Measurements from ENCODE around the gene RBM15B.
"Not testable (repeated sequence)": the region's sequence is repeated elsewhere in the genome, so short reads cannot be mapped to it uniquely, and the experiment has no call there.

The RBM15B gene, protein sequence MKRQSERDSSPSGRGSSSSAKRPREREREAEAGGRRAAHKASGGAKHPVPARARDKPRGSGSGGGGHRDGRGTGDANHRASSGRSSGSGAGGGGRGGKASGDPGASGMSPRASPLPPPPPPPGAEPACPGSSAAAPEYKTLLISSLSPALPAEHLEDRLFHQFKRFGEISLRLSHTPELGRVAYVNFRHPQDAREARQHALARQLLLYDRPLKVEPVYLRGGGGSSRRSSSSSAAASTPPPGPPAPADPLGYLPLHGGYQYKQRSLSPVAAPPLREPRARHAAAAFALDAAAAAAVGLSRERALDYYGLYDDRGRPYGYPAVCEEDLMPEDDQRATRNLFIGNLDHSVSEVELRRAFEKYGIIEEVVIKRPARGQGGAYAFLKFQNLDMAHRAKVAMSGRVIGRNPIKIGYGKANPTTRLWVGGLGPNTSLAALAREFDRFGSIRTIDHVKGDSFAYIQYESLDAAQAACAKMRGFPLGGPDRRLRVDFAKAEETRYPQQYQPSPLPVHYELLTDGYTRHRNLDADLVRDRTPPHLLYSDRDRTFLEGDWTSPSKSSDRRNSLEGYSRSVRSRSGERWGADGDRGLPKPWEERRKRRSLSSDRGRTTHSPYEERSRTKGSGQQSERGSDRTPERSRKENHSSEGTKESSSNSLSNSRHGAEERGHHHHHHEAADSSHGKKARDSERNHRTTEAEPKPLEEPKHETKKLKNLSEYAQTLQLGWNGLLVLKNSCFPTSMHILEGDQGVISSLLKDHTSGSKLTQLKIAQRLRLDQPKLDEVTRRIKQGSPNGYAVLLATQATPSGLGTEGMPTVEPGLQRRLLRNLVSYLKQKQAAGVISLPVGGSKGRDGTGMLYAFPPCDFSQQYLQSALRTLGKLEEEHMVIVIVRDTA

DNA sequence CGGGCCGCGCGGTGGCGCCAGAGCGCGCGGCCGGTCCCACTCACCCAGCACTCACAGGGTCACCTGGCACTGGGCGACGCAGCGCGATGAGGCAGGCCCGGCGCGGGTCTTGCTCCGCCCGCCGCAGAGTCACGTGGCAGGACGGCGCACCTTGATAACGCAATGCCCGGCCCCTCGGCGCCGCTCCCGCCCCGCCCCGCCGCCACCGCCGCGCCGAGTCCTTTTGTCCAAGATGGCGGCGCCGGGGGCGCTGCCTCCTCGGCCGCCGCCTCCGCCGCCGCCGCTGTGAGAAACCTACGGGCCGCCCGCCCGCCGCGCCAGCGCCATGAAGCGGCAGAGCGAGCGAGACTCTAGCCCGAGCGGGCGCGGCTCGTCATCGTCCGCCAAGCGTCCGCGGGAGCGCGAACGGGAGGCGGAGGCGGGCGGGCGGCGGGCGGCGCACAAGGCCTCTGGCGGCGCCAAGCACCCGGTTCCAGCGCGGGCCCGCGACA lies at the start of gene RBM15B:
Gene RBM15B (plus strand): TSS at position 211 of the 491 bp plus-strand sequence. CDS start 115 bp downstream, at position 326.
- DNase-seq (ENCODE audit: low read depth in 2 of 2, low spot score in 1 of 2), result peak; percentile 94 to 95

- no peak for DNase-seq (ENCODE audit: low read depth in 2 of 2, low spot score in 1 of 2)
These were observed 47.0 kb upstream of the RBM15B start for GRCh38 chr3:51343918-51344687.

DNA sequence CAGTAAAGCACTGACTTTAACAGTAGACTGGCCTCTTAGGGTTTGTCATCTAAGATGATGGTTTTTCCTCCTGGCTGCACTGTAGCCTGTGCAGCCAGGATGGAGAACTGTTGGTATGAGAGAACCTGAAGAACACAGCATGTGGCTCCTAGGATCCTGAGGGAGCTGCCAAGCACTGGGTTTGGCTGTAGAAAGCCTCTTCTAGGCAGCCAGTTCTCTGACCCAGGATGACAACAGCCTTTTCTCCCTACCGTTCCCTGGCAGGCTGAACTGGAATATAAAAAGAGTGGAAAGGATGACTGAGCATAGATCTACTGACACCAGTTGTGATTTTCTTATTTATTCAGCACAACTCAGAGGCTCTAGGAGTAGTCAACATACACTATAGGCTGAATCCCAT lies 40.3 kb upstream of the RBM15B start:
- DNase-seq (ENCODE audit: low read depth in 2 of 2, low spot score in 1 of 2), result no peak

- no peak for DNase-seq (ENCODE audit: low read depth in 2 of 2, low spot score in 1 of 2)
These were observed 38.0 kb upstream of the RBM15B start for GRCh38 chr3:51353131-51353530.

- no peak for DNase-seq (ENCODE audit: low read depth in 2 of 2, low spot score in 1 of 2)
These were observed 37.4 kb upstream of the RBM15B start for GRCh38 chr3:51353691-51354090.

DNA sequence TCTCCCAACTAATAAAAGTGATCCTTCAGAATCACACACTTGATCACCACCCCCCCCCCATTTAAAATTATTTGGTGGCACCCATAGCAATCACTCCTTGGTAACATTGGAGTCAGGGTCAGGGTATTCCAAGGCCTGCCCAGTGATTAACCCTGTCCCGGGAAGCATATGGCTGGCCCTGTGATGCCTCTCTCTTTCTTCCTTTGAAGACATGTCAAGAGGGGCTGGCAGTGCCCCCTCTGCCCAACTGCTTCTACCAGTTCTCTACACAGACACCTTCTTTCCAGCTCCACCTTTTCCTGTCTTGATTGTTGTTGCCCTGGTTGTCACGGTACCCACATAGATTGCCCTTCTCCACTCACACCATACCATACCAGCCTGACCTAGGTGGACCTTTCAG lies 36.9 kb upstream of the RBM15B start:
- no peak for DNase-seq (ENCODE audit: low read depth in 2 of 2, low spot score in 1 of 2)

DNA sequence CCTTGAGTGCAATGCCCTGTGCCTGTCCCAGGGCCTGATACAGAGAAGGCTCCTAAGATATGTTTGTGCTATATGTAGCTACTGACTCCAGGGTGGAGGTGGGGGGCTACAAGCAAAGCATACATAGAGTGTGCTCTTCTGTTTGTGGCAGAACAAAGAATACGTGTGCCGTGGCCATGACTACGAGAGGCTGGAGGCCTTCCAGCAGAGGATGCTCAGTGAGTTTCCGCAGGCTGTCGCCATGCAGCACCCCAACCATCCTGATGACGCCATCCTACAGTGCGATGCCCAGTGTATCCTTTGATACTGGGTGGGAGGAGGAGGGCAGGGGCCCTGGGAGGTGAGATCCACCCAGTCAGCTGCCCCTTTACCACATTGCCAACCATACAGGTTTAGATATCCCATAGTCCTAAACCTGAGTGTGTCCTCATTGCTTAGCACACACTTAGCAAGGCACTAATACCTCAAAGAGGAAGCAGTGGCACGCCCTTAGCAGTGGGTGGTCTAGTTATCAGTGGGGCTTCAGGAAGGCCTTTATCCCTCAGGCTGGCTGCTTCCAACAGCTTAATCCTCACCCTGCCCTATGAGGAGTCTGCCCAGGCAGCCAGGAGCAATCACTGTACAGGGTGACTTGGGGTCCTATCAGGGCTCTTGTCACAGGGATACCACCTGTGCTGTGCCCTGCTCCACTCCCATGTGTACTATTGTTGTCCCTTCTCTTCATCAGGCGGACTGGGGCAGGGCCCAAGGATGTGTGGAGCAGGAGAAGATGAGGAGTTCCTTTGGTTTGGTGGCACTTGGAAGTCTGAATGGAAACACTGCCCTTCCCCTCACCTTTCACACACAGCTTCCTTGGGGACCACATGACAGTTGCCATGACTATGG lies 36.1 kb upstream of the RBM15B start:
- DNase-seq (ENCODE audit: low read depth in 2 of 2, low spot score in 1 of 2), result no peak

DNA sequence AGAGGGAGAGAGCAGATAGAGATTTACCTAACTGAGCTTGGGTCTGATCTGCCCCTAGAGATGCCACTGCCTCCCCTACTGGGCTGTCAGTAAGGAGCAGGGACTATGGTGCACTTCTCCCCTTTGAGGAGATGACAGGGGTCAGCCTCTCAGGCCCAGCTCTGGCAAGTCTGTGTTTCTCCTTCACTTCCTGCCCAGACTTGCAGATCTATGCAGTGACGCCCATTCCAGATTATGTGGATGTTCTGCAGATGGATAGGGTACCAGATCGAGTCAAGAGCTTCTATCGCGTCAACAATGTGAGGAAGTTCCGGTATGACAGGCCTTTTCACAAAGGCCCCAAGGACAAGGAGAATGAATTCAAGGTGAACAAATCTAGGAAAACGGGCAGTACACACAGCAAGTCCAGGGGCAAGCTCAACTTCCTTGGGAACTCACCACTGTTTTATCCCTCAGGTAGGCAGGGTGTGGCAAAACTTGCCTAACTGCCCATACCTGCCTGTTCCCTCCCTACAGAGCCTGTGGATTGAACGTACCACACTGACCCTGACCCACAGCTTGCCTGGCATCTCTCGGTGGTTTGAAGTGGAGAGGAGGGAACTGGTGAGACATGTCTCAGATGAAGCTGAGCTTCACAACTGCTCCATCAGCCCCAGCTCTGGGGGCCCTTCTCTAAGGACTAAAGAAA lies 35.0 kb upstream of the RBM15B start:
- no peak for DNase-seq (ENCODE audit: low read depth in 2 of 2, low spot score in 1 of 2)

GRCh38 chr3:51357856-51358255 lies 33.2 kb upstream of the RBM15B start:
- DNase-seq (ENCODE audit: low read depth in 2 of 2, low spot score in 1 of 2), result no peak

GRCh38 chr3:51358981-51359380 lies 32.1 kb upstream of the RBM15B start:
- DNase-seq (ENCODE audit: low read depth in 2 of 2, low spot score in 1 of 2), result no peak

DNA sequence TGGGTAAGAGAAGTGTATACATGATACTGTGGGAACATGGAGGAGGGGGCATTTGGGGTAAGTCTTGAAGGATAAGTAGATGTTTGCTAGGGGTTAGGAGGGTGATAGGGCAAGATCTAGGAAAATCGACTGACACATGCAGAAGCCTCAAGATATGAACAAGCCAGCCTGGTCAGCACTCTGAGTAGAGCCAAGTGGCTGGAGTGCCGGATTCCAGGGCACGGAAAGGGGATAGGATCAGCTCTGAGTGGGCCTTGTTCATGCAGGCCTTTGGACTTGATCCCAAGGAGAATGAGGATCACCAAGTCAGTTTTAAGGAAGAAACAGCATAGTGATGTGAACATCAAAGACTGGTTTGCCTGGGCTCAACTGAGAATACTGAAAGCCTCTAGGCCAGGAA lies 30.3 kb upstream of the RBM15B start:
- DNase-seq (ENCODE audit: low read depth in 2 of 2, low spot score in 1 of 2), result no peak

DNA sequence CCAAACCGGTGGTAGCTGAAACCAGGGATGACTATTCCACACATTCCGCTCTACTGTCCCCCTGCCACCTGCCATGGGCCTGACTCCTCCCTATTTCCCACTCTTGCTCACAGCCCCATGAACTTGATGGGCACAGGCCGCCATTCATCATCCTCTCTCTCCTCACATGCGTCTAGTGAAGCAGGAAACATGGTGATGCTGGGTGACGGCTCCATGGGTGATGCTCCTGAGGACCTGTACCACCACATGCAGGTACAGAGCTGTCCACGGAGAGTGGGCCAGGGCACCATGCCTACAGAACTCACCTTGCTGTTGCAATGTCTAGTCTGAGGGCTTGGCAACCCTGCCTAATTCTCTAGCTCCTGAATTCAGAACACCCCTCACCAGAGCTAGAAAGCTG lies 29.3 kb upstream of the RBM15B start:
- no peak for DNase-seq (ENCODE audit: low read depth in 2 of 2, low spot score in 1 of 2)

DNA sequence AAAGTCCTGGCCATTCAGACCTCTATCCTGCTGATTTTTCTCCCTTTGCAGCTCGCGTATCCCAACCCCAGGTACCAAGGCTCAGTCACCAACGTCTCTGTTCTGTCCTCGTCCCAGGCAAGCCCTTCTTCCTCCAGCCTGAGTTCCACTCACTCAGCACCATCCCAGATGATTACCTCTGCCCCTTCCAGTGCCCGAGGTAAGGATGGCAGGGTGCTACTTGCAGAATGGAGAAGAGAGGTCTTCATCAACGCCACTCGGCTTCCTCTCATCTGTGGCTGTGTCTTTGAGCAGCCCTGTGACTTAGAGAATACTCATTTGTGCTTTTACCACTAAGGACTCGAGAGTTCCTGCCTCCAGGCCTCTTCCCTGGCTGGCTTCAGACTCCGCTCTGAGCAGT lies 28.6 kb upstream of the RBM15B start:
- no peak for DNase-seq (ENCODE audit: low read depth in 2 of 2, low spot score in 1 of 2)

DNA sequence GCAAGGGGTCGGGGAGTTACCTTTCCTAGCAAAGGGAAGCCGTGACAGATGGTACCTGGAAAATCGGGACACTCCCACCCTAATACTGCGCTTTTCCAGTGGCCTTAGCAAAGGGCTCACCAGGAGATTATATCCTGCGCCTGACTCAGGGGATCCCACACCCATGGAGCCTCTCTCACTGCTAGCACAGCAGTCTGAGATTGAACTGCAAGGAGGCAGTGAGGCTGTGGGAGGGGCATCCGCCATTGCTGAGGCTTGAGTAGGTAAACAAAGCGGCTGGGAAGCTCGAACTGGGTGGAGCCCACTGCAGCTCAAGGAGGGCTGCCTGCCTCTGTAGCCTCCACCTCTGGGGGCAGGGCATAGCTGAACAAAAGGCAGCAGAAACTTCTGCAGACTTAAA lies 22.8 kb upstream of the RBM15B start:
- DNase-seq (ENCODE audit: low read depth in 2 of 2, low spot score in 1 of 2), result not testable (repeated sequence)

GRCh38 chr3:51371943-51372557 lies 19.0 kb upstream of the RBM15B start:
- peak in 1 of 2 donors; percentile 18 for DNase-seq (ENCODE audit: low read depth in 2 of 2, low spot score in 1 of 2)

- DNase-seq (ENCODE audit: low read depth in 2 of 2, low spot score in 1 of 2), result no peak
These were observed 17.2 kb upstream of the RBM15B start for GRCh38 chr3:51373658-51374421.

DNA sequence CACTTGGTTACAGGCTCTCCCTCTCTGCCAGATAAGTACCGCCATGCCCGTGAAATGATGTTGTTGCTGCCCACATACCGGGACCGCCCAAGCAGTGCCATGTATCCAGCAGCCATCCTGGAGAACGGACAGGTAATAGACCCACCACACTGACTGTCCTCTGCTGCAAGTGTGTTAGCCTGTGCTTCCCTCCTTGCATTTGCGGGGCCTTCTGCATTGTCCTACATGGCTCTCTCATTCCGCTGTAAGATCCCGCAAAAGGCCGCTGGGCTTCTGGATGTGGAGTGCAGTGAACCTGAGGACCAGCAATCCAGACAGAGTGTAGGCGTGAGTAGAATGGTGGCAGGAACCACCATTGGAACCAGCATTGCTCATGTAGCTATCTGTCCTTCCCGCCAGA lies 16.6 kb upstream of the RBM15B start:
- DNase-seq (ENCODE audit: low read depth in 2 of 2, low spot score in 1 of 2), result no peak

DNA sequence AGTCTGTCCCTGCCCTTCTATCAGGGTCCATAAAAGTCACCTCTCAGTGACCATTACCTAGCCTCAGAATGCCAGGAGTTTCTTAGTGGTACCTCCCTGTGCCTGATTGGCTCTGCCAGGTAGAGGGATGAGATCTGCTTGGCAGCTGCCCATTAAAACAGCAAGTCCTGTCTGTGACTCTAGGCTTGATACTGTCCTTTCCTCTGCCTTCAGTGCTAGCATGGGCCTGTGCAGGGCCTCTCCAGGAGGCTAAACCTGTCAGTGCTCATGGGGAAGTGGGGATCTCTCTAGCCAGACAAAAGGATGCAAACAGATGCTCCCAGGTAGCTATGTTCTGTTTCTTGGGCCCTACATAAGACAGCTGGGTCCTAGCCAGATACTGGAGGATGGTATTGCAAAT lies 15.9 kb upstream of the RBM15B start:
- DNase-seq (ENCODE audit: low read depth in 2 of 2, low spot score in 1 of 2), result no peak

- no peak for DNase-seq (ENCODE audit: low read depth in 2 of 2, low spot score in 1 of 2)
These were observed 15.5 kb upstream of the RBM15B start for GRCh38 chr3:51375571-51375970.
